H1 (cell line): Measurements from ENCODE around the gene SLC7A14. TPM values are rescaled to one million over a fixed set of nuclear protein-coding genes. Genes with fewer than 3 reads are reported as not detected.

Experiments
- CTCF ChIA-PET: fragments of 300-600 bp; sonication (Branson Sonifier 250); formaldehyde crosslinking; loops from one replicate; lab custom pipeline; 2021; ENCODE audit not compliant: partially characterized antibody; lab: Charles Lee
- POLR2A ChIA-PET: fragments of 300-600 bp; sonication (Branson Sonifier 250); formaldehyde crosslinking; loops from one replicate; lab custom pipeline; 2021; ENCODE audit warnings: inconsistent platforms; ENCODE audit not compliant: partially characterized antibody; lab: Charles Lee
- DNase-seq, 2 experiments: peaks; one replicate each; pipeline versions ENCODE4 v3.0.0 to v3.0.0-alpha.2; 2010 to 2022; ENCODE audit warnings: low spot score in 2 of 2, low read depth in 1 of 2, mixed read lengths in 1 of 2
- FAIRE-seq: peaks from 2 replicates; lab custom pipeline; 2011; peaks lifted over from hg19 to GRCh38; lab: Jason Lieb, UNC
- H2AFZ ChIP-seq: 2 replicates; pipeline ENCODE4 v1.8.1; 2012; ENCODE audit warnings: low read length, inconsistent platforms
- H2AK5ac ChIP-seq: 2 replicates; pipeline ENCODE4 v1.6.1; 2013; ENCODE audit warnings: low read depth, low read length
- H2BK120ac ChIP-seq: replicated peaks from 2 replicates; pipeline ENCODE3; 2013; ENCODE audit warnings: low read depth, low read length, inconsistent platforms
- H2BK12ac ChIP-seq: 2 replicates; pipeline ENCODE4 v1.6.1; 2013; ENCODE audit warnings: low read depth, low read length
- H2BK15ac ChIP-seq: 2 replicates; pipeline ENCODE4 v1.6.1; 2013; ENCODE audit warnings: low read length
- H2BK20ac ChIP-seq: 2 replicates; pipeline ENCODE4 v1.6.1; 2013; ENCODE audit warnings: low read length
- H2BK5ac ChIP-seq: 2 replicates; pipeline ENCODE4 v1.6.1; 2013; ENCODE audit warnings: low read depth, low read length
- H3K14ac ChIP-seq: 2 replicates; pipeline ENCODE4 v1.6.1; 2013; ENCODE audit warnings: inconsistent platforms; ENCODE audit not compliant: insufficient read length
- H3K18ac ChIP-seq: 2 replicates; pipeline ENCODE4 v1.6.1; 2013; ENCODE audit warnings: low read length; ENCODE audit errors: extremely low read depth
- H3K23ac ChIP-seq: 2 replicates; pipeline ENCODE4 v1.6.1; 2013; ENCODE audit warnings: inconsistent platforms; ENCODE audit not compliant: insufficient read length
- H3K23me2 ChIP-seq: 2 replicates; pipeline ENCODE4 v1.6.1; 2013; ENCODE audit warnings: low read depth, low read length
- H3K27ac ChIP-seq: 2 replicates; pipeline ENCODE4 v1.6.1; 2011; ENCODE audit warnings: low read depth, low read length, inconsistent platforms
- H3K27me3 ChIP-seq, 4 experiments: replicated peaks in 1 of 4; 1 replicate in 1 of 4; 2 replicates in 3 of 4; pipeline versions ENCODE4 v1.6.1 to v1.8.1; 2011 to 2013; ENCODE audit warnings: low read length in 3 of 4, mild to moderate bottlenecking in 3 of 4, inconsistent platforms in 2 of 4, mixed read lengths in 2 of 4, moderate library complexity in 1 of 4; ENCODE audit not compliant: control insufficient read depth in 3 of 4, insufficient read depth in 3 of 4; ENCODE audit errors: extremely low read depth in 1 of 4
- H3K36me3 ChIP-seq, 4 experiments: 2 replicates each; pipeline versions ENCODE4 v1.6.1 to v1.8.1; 2011 to 2013; ENCODE audit warnings: mild to moderate bottlenecking in 4 of 4, low read length in 3 of 4, moderate library complexity in 2 of 4, control low read depth in 1 of 4, inconsistent platforms in 1 of 4; ENCODE audit not compliant: insufficient read depth in 4 of 4, control insufficient read depth in 2 of 4
- H3K4ac ChIP-seq: replicated peaks from 2 replicates; pipeline ENCODE3; 2013; ENCODE audit warnings: low read length, low read depth, mixed read lengths, inconsistent platforms; ENCODE audit not compliant: insufficient read length
- H3K4me1 ChIP-seq, 4 experiments: replicated peaks in 1 of 4; 1 replicate in 1 of 4; 2 replicates in 3 of 4; pipeline versions ENCODE4 v1.6.1 to v1.8.1; 2011 to 2013; ENCODE audit warnings: low read length in 3 of 4, inconsistent platforms in 2 of 4, mixed read lengths in 1 of 4; ENCODE audit not compliant: insufficient read depth in 4 of 4, control insufficient read depth in 3 of 4
- H3K4me2 ChIP-seq, 2 experiments: 2 replicates each; pipeline versions ENCODE4 v1.6.1 to v1.8.1; 2011 to 2013; ENCODE audit warnings: low read depth in 2 of 2, low read length in 2 of 2, control low read depth in 1 of 2, inconsistent platforms in 1 of 2, mild to moderate bottlenecking in 1 of 2; ENCODE audit not compliant: insufficient read depth in 1 of 2
- H3K4me3 ChIP-seq, 4 experiments: fragments of 200-600, 300-600 bp in 1 of 4; sonication (generic), shearing (Covaris generic), sonication (Bioruptor Twin) in 1 of 4; 2 replicates each; pipeline versions ENCODE4 v1.5.1 to v1.8.1; 2011 to 2016; ENCODE audit warnings: low read length in 4 of 4, low read depth in 3 of 4, control low read depth in 2 of 4, inconsistent platforms in 2 of 4, mild to moderate bottlenecking in 2 of 4, mixed read lengths in 1 of 4, moderate library complexity in 1 of 4; ENCODE audit not compliant: insufficient read depth in 2 of 4; ENCODE audit errors: extremely low read depth in 1 of 4
- H3K56ac ChIP-seq: replicated peaks from 2 replicates; pipeline ENCODE3; 2013; ENCODE audit warnings: low read depth, mild to moderate bottlenecking, mixed read lengths, low read length, inconsistent platforms; ENCODE audit not compliant: insufficient read length
- H3K79me1 ChIP-seq: 2 replicates; pipeline ENCODE4 v1.6.1; 2013; ENCODE audit warnings: low read depth, low read length, control low read depth
- H3K79me2 ChIP-seq, 2 experiments: 2 replicates each; pipeline versions ENCODE4 v1.6.1 to v1.8.1; 2012 to 2013; ENCODE audit warnings: low read length in 2 of 2, mild to moderate bottlenecking in 2 of 2, inconsistent platforms in 1 of 2; ENCODE audit not compliant: insufficient read depth in 2 of 2, control insufficient read depth in 1 of 2
- H3K9ac ChIP-seq, 4 experiments: replicated peaks in 1 of 4; 1 replicate in 1 of 4; 2 replicates in 3 of 4; pipeline versions ENCODE4 v1.6.1 to v1.8.1; 2011 to 2013; ENCODE audit warnings: low read depth in 3 of 4, low read length in 3 of 4, control low read depth in 2 of 4, mild to moderate bottlenecking in 2 of 4, moderate library complexity in 2 of 4, inconsistent platforms in 1 of 4; ENCODE audit errors: extremely low read depth in 1 of 4
- H3K9me3 ChIP-seq, 2 experiments: 2 replicates each; pipeline versions ENCODE4 v1.6.1 to v1.8.1; 2012 to 2013; ENCODE audit warnings: mild to moderate bottlenecking in 2 of 2, moderate library complexity in 2 of 2, control low read depth in 1 of 2, inconsistent platforms in 1 of 2, low read depth in 1 of 2, low read length in 1 of 2, mixed read lengths in 1 of 2; ENCODE audit not compliant: insufficient read depth in 2 of 2
- H4K20me1 ChIP-seq, 2 experiments: replicated peaks in 1 of 2; 2 replicates each; pipeline versions ENCODE3 to v1.8.1; 2011 to 2013; ENCODE audit warnings: inconsistent platforms in 2 of 2, low read length in 2 of 2, mild to moderate bottlenecking in 1 of 2; ENCODE audit not compliant: insufficient read depth in 2 of 2, control insufficient read depth in 1 of 2
- H4K5ac ChIP-seq: 2 replicates; pipeline ENCODE4 v1.6.1; 2013; ENCODE audit warnings: low read length, low read depth, mixed read lengths, inconsistent platforms; ENCODE audit not compliant: insufficient read length
- H4K8ac ChIP-seq: 2 replicates; pipeline ENCODE4 v1.8.0; 2013; ENCODE audit warnings: mild to moderate bottlenecking, moderate library complexity, low read length, inconsistent platforms; ENCODE audit not compliant: insufficient read depth; ENCODE audit errors: extremely low read depth
- H4K91ac ChIP-seq: replicated peaks from 2 replicates; pipeline ENCODE3; 2013; ENCODE audit warnings: low read length, mixed read lengths, inconsistent platforms; ENCODE audit not compliant: insufficient read length
- E2F6 ChIP-seq: IDR thresholded peaks from 2 replicates; pipeline ENCODE4 v1.6.1; 2012; ENCODE audit warnings: inconsistent platforms
- EP300 ChIP-seq, 2 experiments: IDR thresholded peaks; 1 replicate in 1 of 2; 2 replicates in 1 of 2; pipeline ENCODE4 v1.6.1; 2011 to 2012; ENCODE audit warnings: low read depth in 2 of 2, low read length in 2 of 2, mild to moderate bottlenecking in 2 of 2, borderline replicate concordance in 1 of 2, inconsistent platforms in 1 of 2, moderate library complexity in 1 of 2
- KDM1A ChIP-seq: fragments of 200-600, 300-600 bp; sonication (generic); IDR thresholded peaks from 2 replicates; pipeline ENCODE4 v1.7.1; 2016; ENCODE audit warnings: mild to moderate bottlenecking, low read length, borderline replicate concordance
- RBBP5 ChIP-seq: IDR thresholded peaks from 2 replicates; pipeline ENCODE4 v1.7.1; 2012; ENCODE audit warnings: low read depth, mild to moderate bottlenecking, inconsistent platforms, low read length, moderate library complexity, borderline replicate concordance
- SIN3A ChIP-seq, 2 experiments: IDR thresholded peaks in 1 of 2; conservative IDR thresholded peaks in 1 of 2; 2 replicates each; pipeline ENCODE4 v1.6.1; 2011 to 2012; ENCODE audit warnings: low read length in 2 of 2, improper control_type of control experiment in 1 of 2, low read depth in 1 of 2, mild to moderate bottlenecking in 1 of 2
- SP4 ChIP-seq: IDR thresholded peaks from 2 replicates; pipeline ENCODE4 v1.6.1; 2012; ENCODE audit warnings: low read length, inconsistent platforms
- TBP ChIP-seq: IDR thresholded peaks from 2 replicates; pipeline ENCODE4 v1.6.1; 2011; ENCODE audit warnings: low read depth, low read length, improper control_type of control experiment
- WGBS, 2 experiments: shearing (Covaris generic) in 1 of 2; methylation state at CpG; one replicate each; pipeline versions ENCODE4 v1.1.6 to v1.1.7; 2013 to 2015; ENCODE audit warnings: low lambda C conversion rate in 2 of 2, mixed read lengths in 2 of 2, inconsistent platforms in 1 of 2, low coverage in 1 of 2, missing lambda C conversion rate in 1 of 2; ENCODE audit not compliant: insufficient replicate concordance in 2 of 2, insufficient coverage in 1 of 2, insufficient read length in 1 of 2; ENCODE audit errors: extremely low coverage in 1 of 2, missing lambda C conversion rate in 1 of 2; 5-methylcytosine and 5-hydroxymethylcytosine counted together
- polyA plus RNA-seq, 7 experiments: library from polyadenylated mRNA; depleted of rRNA in 3 of 7; stranded (reverse) in 5 of 7; unstranded in 2 of 7; fragments of >200 nt in 5 of 7; fragments of 200-250 nt in 2 of 7; gene quantifications; 1 replicate in 5 of 7; 2 replicates in 1 of 7; 4 replicates in 1 of 7; pipeline versions ENCODE4 v1.2.1 to v1.2.3, GENCODE V29; 2011 to 2013; ENCODE audit warnings: missing spikeins in 2 of 7, mixed read lengths in 2 of 7
- total RNA-seq: library from RNA; stranded (reverse); fragmentation: NEBNext Ultra II Directional; extraction: Animal tissue kit (Norgen Biotek cat#: 25700); gene quantifications from 2 replicates; pipeline ENCODE4 v1.2.1, GENCODE V29; 2021

The SLC7A14 gene
- total and polyA plus RNA-seq, 2 of the 8 experiments (the other 6 are each of a cell fraction or from before 2014, with no cell fraction given), result 0.21 to 0.95 TPM

- Histone ChIP-seq H3K27ac (no peak overlapping the region), H3K4me1 (peaks cover 2 to 11% (median 9%) of the 10 kb centered on the region in 4 experiments), H4K5ac (no peak overlapping the region), H3K9me3 (no peaks in the 10 kb centered on the region), H2BK5ac (no peak overlapping the region), H3K79me1 (no peaks in the 10 kb centered on the region), H2BK120ac (no peak overlapping the region), H2AK5ac (no peak overlapping the region), H3K18ac (no peak overlapping the region), H4K20me1 (peaks cover 0 to 3% of the 10 kb centered on the region in 2 experiments), H3K27me3 (peaks cover 10 to 39% (median 31%) of the 10 kb centered on the region in 4 experiments), H2BK12ac (no peak overlapping the region), H3K4me3 (no peak overlapping the region), H2BK15ac (no peak overlapping the region; the same call in 1 of the 2 replicates), H3K36me3 (no peaks in the 10 kb centered on the region), H4K91ac (no peak overlapping the region), H3K23ac (no peak overlapping the region), H3K23me2 (peaks cover 7% of the 10 kb centered on the region; the same call in 1 of the 2 replicates), H3K4ac (no peak overlapping the region), H3K9ac (no peak overlapping the region), H3K14ac (no peak overlapping the region), H3K79me2 (no peaks in the 10 kb centered on the region), H2AFZ (no peak overlapping the region), H3K4me2 (no peak overlapping the region; a peak in 1 of 4 replicates), H2BK20ac (no peak overlapping the region), H3K56ac (no peak overlapping the region), H4K8ac (no peak overlapping the region)
- DNase-seq (no peak), FAIRE-seq (no peak)
- POLR2A ChIA-PET, result interaction anchor here (0.7 to 1.1 kb wide), 2 partner anchors 9 to 254 kb away, joined by 3 read pairs; no protein-coding TSS in a partner anchor
- CTCF ChIA-PET, result interaction anchor here (0.7 to 1.7 kb wide), 5 partner anchors 10 to 391 kb away, joined by 3 to 7 read pairs (median 4); no protein-coding TSS in a partner anchor
- WGBS, 2 experiments, result 94% methylated on average over 10 of the region's 12 CpGs; no CpG with 5 or more reads in 1 of the 2 experiments
- TF ChIP-seq KDM1A (no peak), SIN3A (conservative IDR thresholded peaks at IDR 0.05 in 1 of 2, IDR thresholded peaks at IDR 0.05 in 1 of 2; ENCODE audit: low read depth in 1 of 2, low read length in 2 of 2) (no peak), E2F6 (no peak), RBBP5 (no peak), TBP (no peak), SP4 (no peak), EP300 (IDR thresholded peaks at IDR 0.05; ENCODE audit: borderline replicate concordance in 1 of 2, low read depth in 2 of 2, low read length in 2 of 2) (no peak)
These were observed 164.7 kb downstream of the SLC7A14 start for GRCh38 chr3:170421111-170421641.
